Skeletal muscle satellite cell (primary cell): ENCODE results near the gene KDM4B.

Experiments
- H3K27me3 ChIP-seq: 2 replicates; pipeline ENCODE4 v1.7.0; 2013; ENCODE audit warnings: low read length; ENCODE audit not compliant: control insufficient read depth, insufficient read depth
- H3K36me3 ChIP-seq: 2 replicates; pipeline ENCODE4 v1.7.0; 2013; ENCODE audit warnings: mild to moderate bottlenecking, control low read depth, low read length; ENCODE audit not compliant: insufficient read depth
- H3K4me1 ChIP-seq: 2 replicates; pipeline ENCODE4 v1.7.0; 2013; ENCODE audit warnings: low read length; ENCODE audit not compliant: control insufficient read depth, insufficient read depth
- H3K4me2 ChIP-seq: 2 replicates; pipeline ENCODE4 v1.7.0; 2013; ENCODE audit warnings: mild to moderate bottlenecking, low read length
- H3K4me3 ChIP-seq: 2 replicates; pipeline ENCODE4 v1.7.0; 2013; ENCODE audit warnings: low read length
- H3K9ac ChIP-seq: 2 replicates; pipeline ENCODE4 v1.7.0; 2013; ENCODE audit warnings: mild to moderate bottlenecking, low read depth, low read length, moderate library complexity
- H3K9me3 ChIP-seq: replicated peaks from 2 replicates; pipeline ENCODE4 v1.7.0; 2013; ENCODE audit warnings: mild to moderate bottlenecking, control low read depth, low read length

KDM4B gene

DNA sequence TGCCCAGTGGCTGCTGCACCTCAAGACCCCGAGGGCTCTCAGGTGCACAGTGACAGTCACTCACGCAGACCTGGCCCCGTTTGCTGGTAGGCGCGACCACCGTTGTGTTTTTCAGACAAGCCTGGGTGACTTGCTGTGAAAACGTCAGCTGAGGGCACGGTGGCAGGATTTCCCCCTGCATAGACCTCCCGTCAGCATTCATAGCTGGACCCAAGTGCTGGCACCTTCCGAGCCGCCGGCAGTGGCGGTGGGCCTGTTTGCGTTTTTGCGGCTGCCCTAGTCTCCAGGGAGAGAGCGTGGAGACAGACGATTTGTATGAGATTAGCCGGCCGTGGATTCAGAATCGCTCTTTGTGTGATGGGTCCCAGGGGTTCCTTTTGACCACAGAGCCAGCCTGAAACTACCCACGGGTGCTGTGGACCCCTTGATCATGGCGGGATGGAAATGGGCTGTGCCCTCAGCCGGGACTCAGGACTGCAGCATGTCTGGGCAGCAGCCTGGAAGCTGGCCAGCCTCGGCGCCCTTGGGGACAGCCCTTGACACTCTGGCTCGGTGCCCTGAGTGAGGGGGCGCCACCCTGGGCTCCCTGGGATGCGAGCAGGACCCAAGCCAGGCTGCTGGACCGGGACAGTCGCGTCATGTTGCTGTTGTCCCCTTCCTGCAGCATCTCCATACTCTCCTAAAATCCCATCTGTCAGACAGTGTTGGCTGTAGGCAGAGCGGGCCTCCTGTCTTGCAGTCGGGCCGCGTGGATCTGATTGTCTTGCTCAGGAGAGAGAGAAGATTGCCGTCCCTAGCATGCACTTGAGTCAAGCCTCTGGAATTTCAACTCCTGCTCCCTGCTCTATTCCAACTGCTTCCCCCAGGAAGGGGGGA is 8.6 kb downstream of the KDM4B start:
- H3K27me3 ChIP-seq = no peaks in the 10 kb centered on the region
- H3K4me1 ChIP-seq = peaks cover 50% of the 10 kb centered on the region
- no peaks in the 10 kb centered on the region for H3K36me3 ChIP-seq
- peak overlapping the region; percentile 83 for H3K4me2 ChIP-seq
- peak overlapping the region; percentile 49 for H3K4me3 ChIP-seq
- peak overlapping the region; percentile 73 for H3K9ac ChIP-seq
- no peaks in the 10 kb centered on the region for H3K9me3 ChIP-seq

DNA sequence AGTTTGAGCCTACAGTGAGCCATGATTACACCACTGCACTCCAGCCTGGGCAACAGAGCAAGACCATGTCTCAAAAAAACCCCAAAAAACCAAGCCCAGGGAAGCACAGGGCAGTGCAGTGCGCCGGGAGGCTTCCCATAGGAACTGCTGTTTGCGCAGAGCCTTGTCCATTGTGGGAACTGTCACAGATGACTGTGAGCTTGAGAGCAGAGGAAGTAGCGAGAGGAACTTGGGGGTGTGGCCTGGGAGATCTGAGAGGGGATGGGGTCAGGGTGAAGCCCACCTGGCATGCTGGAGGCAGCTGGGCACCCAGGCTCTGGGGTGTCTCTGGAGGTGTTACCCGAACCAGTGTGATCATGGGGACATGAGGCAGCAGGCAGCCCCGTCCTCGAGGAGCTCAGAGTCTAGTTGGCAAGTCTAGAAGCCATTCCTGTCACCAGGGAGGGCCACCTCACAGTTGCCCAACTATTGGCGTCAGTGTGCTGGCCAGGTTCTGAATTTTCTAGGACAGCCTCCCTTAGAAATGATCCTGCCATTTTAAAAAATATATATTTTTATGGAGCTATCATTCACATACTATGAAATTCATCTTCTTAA is 10.4 kb downstream of the KDM4B start:
- H3K4me2 ChIP-seq = no peak overlapping the region
- H3K27me3 ChIP-seq = no peaks in the 10 kb centered on the region
- peaks cover 44% of the 10 kb centered on the region for H3K4me1 ChIP-seq
- no peaks in the 10 kb centered on the region for H3K9me3 ChIP-seq
- no peak overlapping the region for H3K4me3 ChIP-seq
- no peak overlapping the region for H3K9ac ChIP-seq
- peaks cover 3% of the 10 kb centered on the region for H3K36me3 ChIP-seq

DNA sequence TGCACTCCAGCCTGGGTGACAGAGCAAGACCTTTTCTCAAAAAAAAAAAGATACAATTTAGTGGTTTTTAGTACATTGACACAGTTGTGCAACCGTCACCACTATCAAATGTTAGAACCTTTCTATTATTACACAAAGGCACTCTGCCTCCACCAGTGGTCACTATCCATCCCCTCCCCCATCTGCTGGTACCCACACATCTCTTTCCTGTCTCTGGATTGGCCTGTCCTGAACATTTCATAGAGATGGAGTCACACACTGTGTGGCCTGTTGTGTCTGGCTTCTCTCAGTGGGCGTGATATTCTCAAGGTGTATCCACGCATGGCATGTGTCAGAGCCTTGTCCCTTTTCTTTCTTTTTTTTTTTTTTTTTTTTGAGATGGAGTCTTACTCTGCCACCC is 11.2 kb downstream of the KDM4B start:
- H3K27me3 ChIP-seq = no peaks in the 10 kb centered on the region
- no peak overlapping the region for H3K4me3 ChIP-seq
- no peaks in the 10 kb centered on the region for H3K9me3 ChIP-seq
- no peak overlapping the region for H3K9ac ChIP-seq
- H3K36me3 ChIP-seq = peaks cover 3% of the 10 kb centered on the region
- peaks cover 44% of the 10 kb centered on the region for H3K4me1 ChIP-seq
- H3K4me2 ChIP-seq = no peak overlapping the region

DNA sequence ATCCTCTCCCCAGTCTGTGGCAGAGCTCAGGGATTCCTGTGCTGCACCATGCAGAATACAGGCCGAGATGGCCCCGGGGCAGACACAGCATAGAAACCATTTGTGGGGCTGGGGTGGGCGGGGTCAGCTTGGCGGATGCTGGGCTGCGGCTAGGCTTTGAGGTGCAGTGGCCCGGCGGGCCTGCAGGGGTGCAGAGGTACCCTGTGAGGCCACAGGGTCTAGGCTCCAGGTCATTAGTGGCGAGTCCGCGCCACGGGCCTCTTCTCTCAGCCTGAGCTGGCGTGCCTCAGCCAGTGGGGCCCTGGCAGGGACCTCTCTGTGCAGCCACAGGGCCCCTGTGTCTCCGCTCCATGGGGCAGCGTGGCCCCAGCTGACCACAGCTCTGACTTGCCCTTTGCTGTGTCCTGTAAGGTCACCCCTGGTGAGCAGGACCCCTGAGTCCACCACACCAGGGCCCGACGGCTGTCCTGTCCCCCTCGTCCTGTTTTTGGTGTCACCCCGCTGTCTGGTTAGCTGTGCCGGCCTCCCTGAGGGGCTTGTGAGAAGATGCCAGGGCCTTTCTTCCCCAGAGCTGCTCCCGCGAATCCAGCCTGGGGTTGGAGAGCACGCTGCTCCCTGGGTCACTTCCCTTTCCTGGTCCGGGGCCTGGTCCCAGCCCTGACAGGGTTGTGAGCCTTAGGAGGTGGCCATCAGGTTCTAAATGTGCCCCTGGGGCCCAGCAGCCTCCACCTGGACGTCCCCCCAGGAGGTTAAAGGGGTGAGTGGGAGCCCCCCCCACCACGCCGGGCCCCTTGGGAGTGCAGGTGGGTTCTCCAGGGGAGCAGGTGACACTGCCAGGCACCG is 12.1 kb downstream of the KDM4B start:
- H3K4me1 ChIP-seq = peaks cover 38% of the 10 kb centered on the region
- no peak overlapping the region for H3K9ac ChIP-seq
- H3K27me3 ChIP-seq = no peaks in the 10 kb centered on the region
- H3K36me3 ChIP-seq = peaks cover 3% of the 10 kb centered on the region
- no peak overlapping the region for H3K4me3 ChIP-seq
- H3K4me2 ChIP-seq = no peak overlapping the region
- no peaks in the 10 kb centered on the region for H3K9me3 ChIP-seq

DNA sequence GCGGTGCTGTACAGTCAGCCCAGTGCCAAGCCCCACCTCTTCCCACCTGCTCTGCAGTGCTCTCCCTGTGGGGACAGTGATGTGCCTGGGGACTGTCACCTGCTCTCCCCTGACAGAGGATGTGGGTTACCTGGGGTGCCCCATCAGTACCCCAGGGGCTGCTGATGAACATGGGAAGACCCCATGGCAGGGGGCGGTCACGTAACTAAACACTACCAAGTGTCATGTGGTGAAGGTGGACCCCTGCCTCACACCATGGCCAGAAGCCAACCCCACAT is 12.7 kb downstream of the KDM4B start:
- no peak overlapping the region for H3K4me2 ChIP-seq
- no peak overlapping the region for H3K4me3 ChIP-seq
- H3K36me3 ChIP-seq = peaks cover 3% of the 10 kb centered on the region
- peaks cover 33% of the 10 kb centered on the region for H3K4me1 ChIP-seq
- H3K27me3 ChIP-seq = no peaks in the 10 kb centered on the region
- H3K9me3 ChIP-seq = no peaks in the 10 kb centered on the region
- H3K9ac ChIP-seq = no peak overlapping the region

DNA sequence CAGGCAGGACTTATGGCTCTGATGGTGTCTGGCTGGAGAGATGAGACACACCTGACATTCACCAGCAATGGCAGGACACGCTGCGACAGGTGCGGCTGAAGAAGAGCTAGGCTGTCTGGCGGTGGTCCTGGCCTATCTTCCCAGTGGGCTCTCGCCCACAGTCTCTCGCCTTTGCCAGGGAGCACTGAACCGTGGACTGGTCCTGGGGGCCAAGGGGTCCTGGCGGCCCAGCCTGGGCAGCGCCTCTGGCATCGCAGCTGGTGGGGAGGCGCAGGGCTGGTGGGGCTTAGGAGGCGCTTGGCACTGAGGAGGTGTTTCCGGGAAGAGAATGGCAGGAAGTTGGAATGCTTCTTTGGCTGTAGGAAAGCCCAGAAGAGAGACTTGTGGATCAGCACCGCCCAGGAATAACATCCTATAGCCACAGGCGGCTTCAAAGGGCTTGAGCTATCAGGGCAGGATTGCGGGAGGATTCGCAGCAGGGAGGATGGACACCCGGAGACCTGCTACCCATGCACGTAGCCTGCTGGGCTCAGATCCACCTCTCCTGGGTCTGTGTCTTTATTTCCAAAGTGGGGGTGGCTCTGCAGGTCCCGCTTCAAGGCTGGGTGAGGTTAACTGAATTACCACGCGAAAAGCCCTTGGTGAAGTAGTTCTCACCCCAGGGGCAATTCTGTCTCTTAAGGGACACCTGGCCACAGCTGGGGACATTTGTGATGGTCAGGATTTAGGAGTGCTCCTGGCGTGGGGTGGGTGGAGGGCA is 14.6 kb downstream of the KDM4B start:
- H3K27me3 ChIP-seq = no peaks in the 10 kb centered on the region
- peaks cover 3% of the 10 kb centered on the region for H3K36me3 ChIP-seq
- H3K4me2 ChIP-seq = no peak overlapping the region
- no peaks in the 10 kb centered on the region for H3K9me3 ChIP-seq
- H3K4me3 ChIP-seq = no peak overlapping the region
- H3K9ac ChIP-seq = no peak overlapping the region
- H3K4me1 ChIP-seq = peaks cover 27% of the 10 kb centered on the region

DNA sequence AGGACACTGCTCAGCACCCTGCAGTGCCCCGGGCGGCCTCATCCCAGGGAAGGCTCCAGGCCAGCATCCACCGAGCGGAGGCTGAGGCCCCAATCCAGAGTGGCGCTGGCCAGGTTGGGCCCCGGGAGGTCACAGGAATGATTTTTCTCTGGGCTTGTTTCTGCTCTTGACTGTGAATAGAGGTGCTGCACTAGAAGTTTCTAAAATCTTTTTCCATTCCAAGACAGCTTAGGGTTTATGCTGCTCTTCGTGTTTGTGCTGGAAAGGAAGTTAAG is 15.1 kb downstream of the KDM4B start:
- Histone ChIP-seq H3K36me3 (peaks cover 3% of the 10 kb centered on the region), H3K27me3 (no peaks in the 10 kb centered on the region), H3K4me1 (peaks cover 27% of the 10 kb centered on the region), H3K9me3 (no peaks in the 10 kb centered on the region), H3K4me3 (no peak overlapping the region), H3K4me2 (no peak overlapping the region), H3K9ac (no peak overlapping the region)

DNA sequence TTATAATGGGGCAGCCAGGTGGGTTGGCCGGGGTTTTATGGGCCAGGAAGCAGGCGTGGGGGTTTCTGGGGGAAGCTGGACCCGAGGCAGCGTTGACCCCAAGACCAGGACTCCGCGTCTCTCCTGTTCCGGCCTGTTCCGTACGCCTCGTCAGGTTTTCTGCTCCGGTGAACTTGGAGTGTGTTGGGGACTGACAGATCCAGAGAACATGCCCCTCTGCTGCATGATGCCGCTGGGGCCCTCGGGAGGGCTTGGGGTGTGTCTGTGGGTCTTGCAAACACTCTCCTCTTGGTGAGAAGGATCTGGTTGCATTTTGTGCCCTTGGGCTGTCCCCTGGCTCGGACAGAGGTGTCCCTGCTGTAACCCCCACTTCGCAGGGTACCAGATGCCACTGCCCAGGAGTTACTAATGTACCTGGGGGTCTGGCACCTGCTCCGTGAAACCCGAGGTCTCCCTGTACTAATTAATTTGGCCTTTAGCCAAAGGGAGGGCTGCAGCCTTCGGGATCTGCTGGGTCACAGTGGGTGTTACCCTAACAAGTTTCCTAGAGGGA is 15.6 kb downstream of the KDM4B start:
- Histone ChIP-seq H3K27me3 (no peaks in the 10 kb centered on the region), H3K4me2 (no peak overlapping the region), H3K9ac (no peak overlapping the region), H3K36me3 (peaks cover 3% of the 10 kb centered on the region), H3K4me3 (no peak overlapping the region), H3K4me1 (peaks cover 24% of the 10 kb centered on the region), H3K9me3 (no peaks in the 10 kb centered on the region)

DNA sequence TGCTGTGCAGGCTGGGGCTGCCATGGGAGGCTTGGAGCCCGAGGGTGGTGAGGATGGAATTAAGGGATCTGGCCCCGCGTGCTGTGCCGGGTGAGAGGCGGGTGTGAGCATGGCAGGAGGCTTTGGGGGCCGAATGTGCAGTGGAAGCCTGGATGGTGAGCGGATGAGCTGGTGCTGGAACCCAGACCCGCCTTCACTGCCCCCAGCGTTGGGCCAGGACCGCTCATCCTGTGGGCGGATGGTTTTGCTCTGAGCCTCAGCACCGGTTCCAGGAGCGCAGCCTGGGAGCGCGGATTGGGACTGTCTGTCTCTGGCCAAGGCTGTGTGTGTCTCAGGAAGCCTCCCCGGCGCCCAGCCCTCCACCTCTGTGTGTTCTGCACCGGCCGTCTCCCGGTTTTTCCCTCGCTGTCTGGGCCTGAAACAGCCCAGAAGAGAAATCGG is 16.7 kb downstream of the KDM4B start:
- no peaks in the 10 kb centered on the region for H3K27me3 ChIP-seq
- H3K9me3 ChIP-seq = no peaks in the 10 kb centered on the region
- H3K36me3 ChIP-seq = peaks cover 3% of the 10 kb centered on the region
- no peak overlapping the region for H3K4me3 ChIP-seq
- H3K4me1 ChIP-seq = peaks cover 21% of the 10 kb centered on the region
- no peak overlapping the region for H3K9ac ChIP-seq
- H3K4me2 ChIP-seq = no peak overlapping the region

DNA sequence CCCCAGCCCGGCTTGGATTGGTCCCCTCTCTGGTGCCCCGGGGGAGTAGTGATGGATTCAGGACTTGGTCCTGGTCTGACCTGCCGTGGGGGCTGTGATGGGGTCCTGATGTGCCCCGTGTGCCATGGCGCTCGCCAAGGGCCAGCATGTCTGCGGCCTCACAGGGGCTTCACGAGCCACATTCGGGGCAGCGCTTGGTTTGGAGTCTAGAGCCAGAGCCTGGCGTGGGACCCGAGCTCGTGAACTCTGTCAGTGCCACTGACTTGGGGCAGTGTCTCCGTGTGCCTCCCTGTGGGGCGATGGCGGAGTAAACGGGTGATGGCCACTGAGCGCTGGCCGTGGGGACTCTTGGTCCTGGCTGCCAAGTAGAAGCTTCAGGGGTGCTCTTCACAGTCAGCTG is 17.1 kb downstream of the KDM4B start:
- Histone ChIP-seq H3K4me2 (no peak overlapping the region), H3K9me3 (no peaks in the 10 kb centered on the region), H3K4me1 (peaks cover 21% of the 10 kb centered on the region), H3K4me3 (no peak overlapping the region), H3K27me3 (no peaks in the 10 kb centered on the region), H3K36me3 (peaks cover 3% of the 10 kb centered on the region), H3K9ac (no peak overlapping the region)

DNA sequence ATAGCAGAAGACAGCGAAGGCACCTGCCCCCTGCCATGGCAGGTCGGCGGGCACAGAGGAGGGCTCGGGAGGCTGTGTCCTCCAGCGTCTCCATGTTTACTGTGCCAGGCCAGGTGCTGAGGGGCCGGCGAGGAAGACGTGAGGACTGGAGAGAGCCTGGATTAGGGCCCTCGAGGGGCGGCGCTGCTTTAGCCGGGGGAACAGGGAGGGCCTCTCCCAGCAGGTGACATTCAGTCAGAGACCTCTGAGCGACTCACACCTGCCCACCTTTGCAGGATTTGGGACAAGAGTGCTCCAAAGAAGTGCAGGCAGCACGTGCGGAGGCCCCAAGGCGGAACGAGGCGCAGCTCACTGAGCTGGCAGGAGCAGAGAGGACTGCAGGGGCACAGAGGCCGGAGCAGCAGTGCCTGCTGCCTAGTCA is 17.6 kb downstream of the KDM4B start:
- no peak overlapping the region for H3K9ac ChIP-seq
- H3K4me1 ChIP-seq = peaks cover 21% of the 10 kb centered on the region

More for the DNA sequence above, 17.6 kb downstream of the KDM4B start:
- Histone ChIP-seq H3K36me3 (peaks cover 3% of the 10 kb centered on the region), H3K4me2 (no peak overlapping the region), H3K4me3 (no peak overlapping the region), H3K27me3 (no peaks in the 10 kb centered on the region), H3K9me3 (no peaks in the 10 kb centered on the region)
